Amygdala (tissue), 56 donors: ENCODE measurements around the gene MAGI2.
"Not testable (repeated sequence)": the region's sequence is repeated elsewhere in the genome, so short reads cannot be mapped to it uniquely, and the experiment has no call there.

Experiments
- DNase-seq, 56 donors: peaks; one replicate each; lab custom pipeline; 2025; lab: John Stamatoyannopoulos, UW

Gene MAGI2

DNA sequence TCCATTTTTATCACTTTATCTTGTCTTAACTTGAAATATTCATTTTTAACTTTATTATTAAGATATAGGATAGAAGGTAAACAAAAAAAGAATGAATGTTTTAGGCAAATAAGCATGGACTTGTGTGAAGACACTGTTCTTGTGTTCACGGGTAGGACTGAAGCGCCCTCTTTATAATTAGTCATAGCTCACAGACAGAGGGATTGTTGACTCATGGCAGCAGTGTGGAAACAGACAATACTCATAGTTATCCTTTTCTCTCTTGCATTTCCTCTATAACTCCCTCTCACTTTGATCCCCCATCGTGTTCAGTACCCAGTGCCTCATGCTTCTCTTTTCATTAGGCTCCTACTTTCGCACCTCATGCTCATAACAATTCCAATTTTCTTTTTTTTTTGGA lies 923.1 kb downstream of the MAGI2 start:
- DNase-seq, result peak in 20 of 56 donors; percentile 4 to 65 (median 26)

- no peak for DNase-seq
Measured at GRCh38 chr7:78529392-78529791, 924.1 kb downstream of the MAGI2 start.

- DNase-seq, result no peak
Measured at GRCh38 chr7:78528964-78529363, 924.5 kb downstream of the MAGI2 start.

DNA sequence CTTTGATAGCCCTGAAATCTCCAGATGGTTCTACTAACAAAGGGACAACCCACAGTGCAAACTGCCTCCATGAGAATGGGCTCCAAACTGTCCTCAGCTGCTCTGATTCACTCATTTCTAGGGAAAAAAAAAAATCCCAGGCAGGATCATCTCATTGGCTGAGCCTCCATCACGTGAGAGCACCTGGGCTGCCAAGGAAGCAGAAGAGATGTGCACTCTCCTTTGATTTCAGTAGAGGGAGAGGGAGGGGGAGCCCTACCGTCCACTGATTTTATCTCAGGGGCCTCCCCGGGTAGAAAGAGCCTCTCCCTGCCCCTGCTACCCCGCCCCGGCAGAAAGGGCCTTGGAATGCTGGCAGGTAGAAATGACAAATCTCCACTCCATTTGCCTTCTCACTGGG lies 929.5 kb downstream of the MAGI2 start:
- DNase-seq, result no peak

- no peak for DNase-seq
Measured at GRCh38 chr7:78521961-78522360, 931.5 kb downstream of the MAGI2 start.

DNA sequence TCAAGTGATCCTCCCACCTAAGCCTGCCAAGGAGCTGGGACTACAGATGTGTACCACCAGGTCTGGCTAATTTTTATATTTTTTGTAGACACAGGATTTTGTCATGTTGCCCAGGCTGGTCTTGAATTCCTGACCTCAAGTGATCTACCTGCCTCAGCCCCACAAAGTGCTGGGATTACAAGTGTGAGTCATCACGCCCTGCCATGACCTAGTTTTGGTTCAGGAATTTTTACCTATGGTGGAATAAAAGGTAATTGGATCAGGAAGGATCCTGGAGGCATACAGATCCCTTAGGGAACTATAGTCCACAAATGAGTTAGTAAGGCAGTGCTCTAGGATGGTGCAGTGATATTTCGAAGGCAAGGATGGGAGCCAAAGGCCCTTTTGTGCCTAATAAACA lies 937.0 kb downstream of the MAGI2 start:
- DNase-seq, result no peak

GRCh38 chr7:78514634-78515033 lies 938.8 kb downstream of the MAGI2 start:
- DNase-seq, result peak in 9 of 56 donors; percentile 13 to 37 (median 23)

DNA sequence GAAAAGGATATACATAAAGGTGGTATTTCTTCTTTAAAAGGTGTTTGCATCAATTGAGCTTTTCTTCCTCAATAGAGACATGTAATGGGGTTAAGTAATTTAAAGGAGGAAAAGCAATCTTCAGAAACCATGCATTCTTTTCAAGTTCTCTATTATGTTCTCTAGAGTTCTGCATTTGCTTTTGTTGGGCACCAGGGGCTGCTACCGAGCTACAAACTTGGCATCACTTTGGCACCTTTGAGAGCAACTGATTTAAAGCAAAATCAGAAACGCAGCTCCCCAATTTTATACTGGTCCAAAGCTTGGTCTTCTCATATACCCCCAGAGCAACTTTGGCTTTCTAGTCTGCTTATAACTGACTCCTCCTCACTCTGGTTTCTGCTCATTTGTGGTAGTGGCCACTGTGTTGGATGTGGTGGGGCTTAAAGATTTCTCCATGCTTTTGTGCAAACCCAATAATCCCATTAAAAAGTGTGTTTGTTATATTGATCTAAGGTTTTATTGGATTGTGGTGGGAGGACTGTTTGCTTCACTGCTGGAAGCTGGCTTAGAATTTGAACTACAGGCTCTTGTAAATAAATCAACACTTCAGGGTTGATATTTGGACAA lies 942.8 kb downstream of the MAGI2 start:
- peak in 23 of 56 donors; percentile 8 to 59 (median 24) for DNase-seq

GRCh38 chr7:78503301-78503700 lies 950.2 kb downstream of the MAGI2 start:
- DNase-seq, result not testable (repeated sequence)

DNA sequence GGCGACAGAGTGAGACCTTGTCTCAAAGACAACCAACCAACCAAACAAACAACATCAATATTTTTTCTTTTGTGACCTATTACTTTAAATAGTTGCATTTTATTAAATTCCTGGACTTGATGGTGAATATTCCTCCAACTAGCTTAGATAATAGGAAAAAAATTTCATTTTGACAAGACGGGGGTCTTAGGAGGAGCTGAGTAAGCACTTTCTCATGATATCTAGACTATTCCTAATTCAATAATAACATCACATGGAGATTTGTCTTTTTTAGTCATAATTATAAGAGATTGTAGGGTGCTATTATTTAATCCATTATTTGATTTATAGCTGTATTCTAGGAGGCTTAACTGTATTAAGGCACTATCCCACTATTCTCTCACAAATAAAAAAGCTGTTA lies 952.4 kb downstream of the MAGI2 start:
- DNase-seq, result no peak

- no peak for DNase-seq
Measured at GRCh38 chr7:78499971-78500370, 953.5 kb downstream of the MAGI2 start.

- no peak for DNase-seq
Measured at GRCh38 chr7:78499283-78499682, 954.2 kb downstream of the MAGI2 start.

DNA sequence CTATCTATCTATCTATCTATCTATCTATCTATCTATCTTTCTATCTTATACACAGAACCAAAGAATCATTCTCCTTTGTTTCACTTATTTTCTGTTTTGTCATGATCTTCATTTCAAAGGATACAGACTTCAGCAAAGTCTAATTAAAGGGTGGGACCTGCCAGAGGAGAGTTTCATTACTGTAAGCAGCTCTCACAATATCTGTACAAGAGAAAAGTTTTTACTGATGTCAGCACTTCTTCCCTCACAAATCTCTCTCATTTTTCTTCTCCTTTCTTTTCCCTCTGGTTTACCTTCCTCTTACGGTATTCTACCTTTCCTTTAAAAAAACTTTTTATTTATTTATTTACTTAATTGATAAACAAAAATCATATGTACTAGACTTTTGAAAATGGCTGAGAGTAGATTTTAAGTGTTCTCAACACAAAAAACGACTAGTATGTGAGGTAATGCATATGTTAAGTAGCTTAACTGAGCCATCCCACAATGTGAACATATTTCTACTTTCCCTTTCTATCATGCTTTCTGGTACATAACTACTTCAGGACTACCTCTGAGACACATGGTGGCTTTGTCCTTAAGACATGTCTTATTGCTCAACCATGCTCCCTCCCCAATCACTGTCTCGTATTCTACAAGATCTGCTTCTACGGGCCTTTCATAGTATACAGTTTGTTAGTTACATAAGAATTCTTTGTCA lies 955.6 kb downstream of the MAGI2 start:
- DNase-seq, result no peak

- peak in 1 of 56 donors; percentile 37 for DNase-seq
Measured at GRCh38 chr7:78496096-78496630, 957.3 kb downstream of the MAGI2 start.

- no peak for DNase-seq
Measured at GRCh38 chr7:78493401-78493800, 960.1 kb downstream of the MAGI2 start.

DNA sequence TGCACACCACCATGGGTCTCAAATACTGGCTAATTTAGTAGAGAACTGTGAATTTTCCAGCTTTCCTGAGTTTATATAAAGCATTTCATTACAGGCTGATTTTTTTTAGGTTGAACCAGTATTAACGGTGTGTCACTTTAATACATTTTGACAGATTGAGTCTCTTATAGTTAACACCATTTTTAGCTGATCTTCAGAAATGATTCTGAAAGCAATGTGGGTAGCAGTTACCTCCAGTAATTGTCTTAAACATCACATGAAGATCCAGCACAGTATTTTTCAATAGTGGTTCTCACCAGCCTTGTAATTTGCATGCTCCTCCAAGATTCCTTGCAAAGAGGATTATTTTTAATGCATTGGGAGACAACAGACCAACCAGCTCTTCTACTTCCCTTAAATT lies 961.3 kb downstream of the MAGI2 start:
- DNase-seq, result no peak

- no peak for DNase-seq
Measured at GRCh38 chr7:78490524-78490923, 962.9 kb downstream of the MAGI2 start.

DNA sequence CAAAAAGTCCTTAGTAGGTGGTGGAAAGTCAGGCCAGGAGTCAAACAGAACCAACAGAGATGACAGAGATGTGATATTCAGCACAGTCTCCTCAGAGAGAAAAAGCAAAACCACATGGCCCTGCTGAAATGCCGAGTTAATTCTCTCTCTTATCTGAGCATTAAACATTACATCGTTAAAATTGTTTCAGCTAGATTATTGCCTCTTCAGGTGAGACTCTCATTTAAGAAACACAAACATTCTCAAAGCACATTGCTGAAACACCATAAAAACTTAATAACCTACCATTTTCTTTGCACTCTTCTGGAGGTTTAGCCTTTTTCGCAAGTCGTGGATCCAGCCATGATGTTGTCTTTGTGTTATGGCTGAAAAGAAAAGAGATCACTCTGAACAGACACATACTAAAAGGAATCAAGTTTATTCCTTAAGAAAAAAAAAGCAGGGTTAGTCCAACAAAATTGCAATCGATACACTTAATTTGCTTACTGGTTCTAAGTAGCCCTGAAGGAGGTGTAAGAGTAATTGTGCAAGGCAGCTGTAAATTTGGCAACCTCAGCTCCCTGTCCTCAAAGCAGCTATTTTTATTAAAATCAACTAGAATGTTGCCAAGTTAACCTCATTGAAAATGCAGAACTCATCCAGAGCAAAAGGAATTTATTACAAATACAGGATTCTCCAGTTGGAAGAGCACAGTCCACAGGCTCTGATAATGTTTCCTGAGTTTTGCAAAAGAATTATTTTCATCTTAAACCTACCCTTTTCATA lies 963.8 kb downstream of the MAGI2 start:
- no peak for DNase-seq

- no peak for DNase-seq
Measured at GRCh38 chr7:78487464-78487863, 966.0 kb downstream of the MAGI2 start.

- DNase-seq, result no peak
Measured at GRCh38 chr7:78479348-78479747, 974.1 kb downstream of the MAGI2 start.

DNA sequence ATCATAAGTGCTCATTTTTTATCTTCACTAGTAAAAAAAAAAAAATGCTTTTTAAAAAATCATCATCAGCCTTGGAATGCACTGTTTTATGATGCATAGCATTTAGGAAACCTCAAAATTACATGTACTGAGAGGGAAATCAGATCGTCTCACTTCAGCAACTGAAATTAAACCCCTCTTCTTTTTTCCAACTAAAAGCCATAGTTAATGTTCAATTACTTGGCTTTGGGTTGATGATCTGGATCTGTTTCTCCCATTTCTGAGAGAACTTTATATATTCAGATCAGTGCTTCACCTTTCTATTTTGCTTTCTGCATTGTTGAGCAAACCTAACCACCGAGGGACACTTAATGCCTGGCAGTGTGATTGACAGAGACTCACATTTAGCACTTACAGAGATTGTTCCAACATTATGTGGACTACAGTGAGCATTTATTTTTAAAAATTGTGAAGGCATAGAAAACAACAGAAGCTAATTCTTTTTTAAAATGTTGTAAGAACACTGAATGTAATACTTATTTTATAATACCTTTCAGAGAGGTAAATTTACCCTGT lies 976.5 kb downstream of the MAGI2 start:
- DNase-seq, result no peak
